ENCODE data around the gene SELENOM.
A peak's percentile ranks its signal among the peaks of the same experiment; 100 is the strongest.

SELENOM gene

GRCh38 chr22:31135706-31136105, 28.3 kb upstream of the SELENOM start:
- no peak overlapping the region for H3K4me2 ChIP-seq
- TF ChIP-seq Cebpa-rat (IDR thresholded peaks at IDR 0.05), result no peak
- no peak overlapping the region for H3K9ac ChIP-seq
- no peak overlapping the region for H3K4me3 ChIP-seq
- no peaks in the 10 kb centered on the region for H4K20me1 ChIP-seq
- no peaks in the 10 kb centered on the region for H3K9me3 ChIP-seq
- no peaks in the 10 kb centered on the region for H3K36me3 ChIP-seq
- no peaks in the 10 kb centered on the region for H3K27me3 ChIP-seq
- no peaks in the 10 kb centered on the region for H3K4me1 ChIP-seq
- no peak overlapping the region for H3K27ac ChIP-seq

- H3K9me3 ChIP-seq, result no peaks in the 10 kb centered on the region
- no peaks in the 10 kb centered on the region for H3K36me3 ChIP-seq
- H3K4me2 ChIP-seq, result no peak overlapping the region
- no peak overlapping the region for H3K9ac ChIP-seq
- no peaks in the 10 kb centered on the region for H3K27me3 ChIP-seq
- H3K27ac ChIP-seq, result no peak overlapping the region
- H3K4me3 ChIP-seq, result no peak overlapping the region
- H3K4me1 ChIP-seq, result no peaks in the 10 kb centered on the region
- no peaks in the 10 kb centered on the region for H4K20me1 ChIP-seq
- no peak for TF ChIP-seq Cebpa-rat (IDR thresholded peaks at IDR 0.05)
Measured at GRCh38 chr22:31134688-31135087, 27.3 kb upstream of the SELENOM start.

- H3K4me2 ChIP-seq, result no peak overlapping the region
- no peak overlapping the region for H3K4me3 ChIP-seq
- no peak overlapping the region for H3K9ac ChIP-seq
- no peak overlapping the region for H3K27ac ChIP-seq
- H3K4me1 ChIP-seq, result no peaks in the 10 kb centered on the region
- no peak for TF ChIP-seq Cebpa-rat (IDR thresholded peaks at IDR 0.05)
- no peaks in the 10 kb centered on the region for H3K9me3 ChIP-seq
- no peaks in the 10 kb centered on the region for H3K27me3 ChIP-seq
- no peaks in the 10 kb centered on the region for H3K36me3 ChIP-seq
- H4K20me1 ChIP-seq, result no peaks in the 10 kb centered on the region
Measured at GRCh38 chr22:31133911-31134310, 26.5 kb upstream of the SELENOM start.

GRCh38 chr22:31130873-31131272, 23.5 kb upstream of the SELENOM start:
- no peaks in the 10 kb centered on the region for H4K20me1 ChIP-seq
- no peak overlapping the region for H3K4me2 ChIP-seq
- no peak overlapping the region for H3K4me3 ChIP-seq
- no peaks in the 10 kb centered on the region for H3K27me3 ChIP-seq
- no peak overlapping the region for H3K27ac ChIP-seq
- H3K4me1 ChIP-seq, result peaks cover 11% of the 10 kb centered on the region
- no peaks in the 10 kb centered on the region for H3K9me3 ChIP-seq
- TF ChIP-seq Cebpa-rat (IDR thresholded peaks at IDR 0.05), result no peak
- no peaks in the 10 kb centered on the region for H3K36me3 ChIP-seq
- H3K9ac ChIP-seq, result no peak overlapping the region

GRCh38 chr22:31128156-31128555, 20.8 kb upstream of the SELENOM start:
- H3K4me2 ChIP-seq, result no peak overlapping the region
- H3K9ac ChIP-seq, result no peak overlapping the region
- peaks cover 22% of the 10 kb centered on the region for H3K4me1 ChIP-seq
- no peaks in the 10 kb centered on the region for H3K9me3 ChIP-seq
- no peak for TF ChIP-seq Cebpa-rat (IDR thresholded peaks at IDR 0.05)
- no peaks in the 10 kb centered on the region for H4K20me1 ChIP-seq
- H3K27me3 ChIP-seq, result no peaks in the 10 kb centered on the region
- H3K36me3 ChIP-seq, result no peaks in the 10 kb centered on the region
- no peak overlapping the region for H3K27ac ChIP-seq
- H3K4me3 ChIP-seq, result no peak overlapping the region

GRCh38 chr22:31127181-31127772, 19.9 kb upstream of the SELENOM start:
- no peak for TF ChIP-seq Cebpa-rat (IDR thresholded peaks at IDR 0.05)
- no peaks in the 10 kb centered on the region for H3K36me3 ChIP-seq
- H3K9me3 ChIP-seq, result no peaks in the 10 kb centered on the region
- no peaks in the 10 kb centered on the region for H4K20me1 ChIP-seq
- no peaks in the 10 kb centered on the region for H3K27me3 ChIP-seq
- H3K27ac ChIP-seq, result no peak overlapping the region
- H3K4me3 ChIP-seq, result no peak overlapping the region
- H3K4me2 ChIP-seq, result no peak overlapping the region
- H3K4me1 ChIP-seq, result peaks cover 27% of the 10 kb centered on the region
- no peak overlapping the region for H3K9ac ChIP-seq

- H3K36me3 ChIP-seq, result no peaks in the 10 kb centered on the region
- H3K27ac ChIP-seq, result no peak overlapping the region
- TF ChIP-seq Cebpa-rat (IDR thresholded peaks at IDR 0.05), result no peak
- no peaks in the 10 kb centered on the region for H4K20me1 ChIP-seq
- H3K9me3 ChIP-seq, result no peaks in the 10 kb centered on the region
- peaks cover 27% of the 10 kb centered on the region for H3K4me1 ChIP-seq
- H3K4me3 ChIP-seq, result no peak overlapping the region
- H3K27me3 ChIP-seq, result no peaks in the 10 kb centered on the region
- peak overlapping the region; percentile 73 for H3K4me2 ChIP-seq
- no peak overlapping the region for H3K9ac ChIP-seq
Measured at GRCh38 chr22:31126869-31127175, 19.5 kb upstream of the SELENOM start.

GRCh38 chr22:31126128-31126868, 18.9 kb upstream of the SELENOM start:
- Histone ChIP-seq H3K4me1 (peaks cover 27% of the 10 kb centered on the region), H4K20me1 (no peaks in the 10 kb centered on the region), H3K36me3 (no peaks in the 10 kb centered on the region), H3K4me3 (no peak overlapping the region), H3K9ac (no peak overlapping the region), H3K4me2 (peak overlapping the region; percentile 73), H3K27ac (no peak overlapping the region; the same call in 1 of the 2 replicates), H3K9me3 (no peaks in the 10 kb centered on the region), H3K27me3 (no peaks in the 10 kb centered on the region)
- TF ChIP-seq Cebpa-rat (IDR thresholded peaks at IDR 0.05), result no peak

GRCh38 chr22:31125521-31126117, 18.3 kb upstream of the SELENOM start:
- Histone ChIP-seq H3K27ac (peak overlapping the region; percentile 11; the same call in 1 of the 2 replicates), H4K20me1 (no peaks in the 10 kb centered on the region), H3K4me3 (no peak overlapping the region), H3K9ac (no peak overlapping the region), H3K4me2 (peak overlapping the region; percentile 73), H3K9me3 (no peaks in the 10 kb centered on the region), H3K4me1 (peaks cover 28% of the 10 kb centered on the region), H3K36me3 (no peaks in the 10 kb centered on the region), H3K27me3 (no peaks in the 10 kb centered on the region)
- TF ChIP-seq Cebpa-rat (IDR thresholded peaks at IDR 0.05), result no peak

- Histone ChIP-seq H3K9ac (no peak overlapping the region), H3K36me3 (no peaks in the 10 kb centered on the region), H4K20me1 (no peaks in the 10 kb centered on the region), H3K4me2 (peak overlapping the region; percentile 73), H3K4me1 (peaks cover 35% of the 10 kb centered on the region), H3K9me3 (no peaks in the 10 kb centered on the region), H3K27ac (peak overlapping the region; percentile 11), H3K4me3 (no peak overlapping the region), H3K27me3 (no peaks in the 10 kb centered on the region)
- no peak for TF ChIP-seq Cebpa-rat (IDR thresholded peaks at IDR 0.05)
Measured at GRCh38 chr22:31124811-31125465, 17.6 kb upstream of the SELENOM start.
